Right lobe of liver (tissue), 6 donors: ENCODE data around the gene ANKRA2. TPM values are rescaled to one million over a fixed set of nuclear protein-coding genes. Genes with fewer than 3 reads are reported as not detected.

Experiments
- ATAC-seq, 4 donors: fragments of 200-7000 bp; cut with Tn5 transposase; one replicate each; pipeline ENCODE4 v1.9.1; 2020; ENCODE audit warnings: mild to moderate bottlenecking in 4 of 4, moderate library complexity in 4 of 4
- DNase-seq, 3 donors: peaks; one replicate each; pipeline ENCODE4 v3.0.0-alpha.2; 2020
- H3K27ac ChIP-seq, 3 donors: fragments of 200-600 bp; one replicate each; pipeline ENCODE4 v1.8.0; 2022
- H3K27me3 ChIP-seq, 2 donors: fragments of 200-600 bp; one replicate each; pipeline ENCODE4 v1.8.0; 2022
- H3K36me3 ChIP-seq, 4 donors: fragments of 200-600 bp; sonication (generic) in 1 of 4; one replicate each; pipeline versions ENCODE4 v1.5.1 to v1.8.0; 2017 to 2022; ENCODE audit warnings: control low read depth in 1 of 4
- H3K4me1 ChIP-seq, 4 donors: fragments of 200-600 bp; sonication (generic) in 1 of 4; one replicate each; pipeline versions ENCODE4 v1.5.1 to v1.8.0; 2017 to 2022; ENCODE audit warnings: control low read depth in 1 of 4
- H3K4me3 ChIP-seq, 3 donors: fragments of 200-600 bp; one replicate each; pipeline ENCODE4 v1.8.0; 2022
- H3K9me3 ChIP-seq, 4 donors: fragments of 200-600 bp; sonication (generic) in 1 of 4; one replicate each; pipeline versions ENCODE4 v1.5.1 to v1.8.0; 2017 to 2022; ENCODE audit warnings: control low read depth in 1 of 4
- POLR2A ChIP-seq: fragments of 450-650 bp; IDR thresholded peaks from one replicate; pipeline ENCODE4 v1.6.1; 2017; ENCODE audit warnings: antibody characterized with exemption, mild to moderate bottlenecking
- WGBS: methylation state at CpG from one replicate; pipeline ENCODE4 v1.1.6; 2018; ENCODE audit warnings: low coverage, low lambda C conversion rate; ENCODE audit not compliant: insufficient coverage; ENCODE audit errors: missing lambda C conversion rate; 5-methylcytosine and 5-hydroxymethylcytosine counted together
- intact Hi-C, 2 donors: fragments of 100-400 bp; cut with DNase I; formaldehyde crosslinking; loops; one replicate each; pipeline versions ENCODE4 v1.11.2 to v1.14.1; 2022
- long read RNA-seq: library from polyadenylated mRNA; unstranded; transcript quantifications from one replicate; pipeline ENCODE4 v2.0.0, GENCODE V29; 2019
- total RNA-seq, 6 experiments: library from RNA; depleted of rRNA in 2 of 6; stranded (reverse); fragments of >200 nt in 2 of 6; fragmentation: NEBNext Ultra II Directional in 3 of 6; extraction: Animal tissue kit (Norgen Biotek cat#: 25700) in 3 of 6; gene quantifications; one replicate each; pipeline versions ENCODE4 v1.1.0 to v1.2.4, GENCODE V29; 2016 to 2023
- TF ChIP-seq, protein P1 (sequence below), 4 donors: fragments of 200-600 bp in 3 of 4; fragments of 450-650 bp in 1 of 4; IDR thresholded peaks; one replicate each; pipeline versions ENCODE4 v1.5.1 to v1.8.0; 2016 to 2022; ENCODE audit warnings: antibody characterized with exemption in 4 of 4, mild to moderate bottlenecking in 2 of 4
- donor health status: DM: no; HTN: yes; CAD: no.
- donor health status: DM: no; HTN: no; CAD: no.
- donor health status: DM: no; HTN: no; CAD: no.
- donor health status: DM: no; HTN: yes; CAD: no.
- donor health status: DM: no; HTN: yes; CAD: no.

The ANKRA2 gene
- total RNA-seq: 10 to 100 TPM in 1 of 6 experiments, 1 to 10 TPM in 5; 7.4 to 12.2 (median 9.0) TPM
- long read RNA-seq, partial matches to known transcripts: 0 of 2 reads
- long read RNA-seq, other reads (novel, unspliced or antisense): 0 of 2 reads

- Histone ChIP-seq H3K36me3 (peaks cover 0 to 19% (median 9%) of the 10 kb centered on the region in 4 donors), H3K9me3 (no peaks in the 10 kb centered on the region), H3K27ac (peak within 1 kb of the TSS; percentile 86 to 92 (median 91)), H3K4me1 (peaks cover 0 to 25% (median 13%) of the 10 kb centered on the region in 4 donors), H3K27me3 (no peaks in the 10 kb centered on the region), H3K4me3 (peak within 1 kb of the TSS; percentile 74 to 91 (median 90))
- ATAC-seq: peak; percentile 98 to 99 (median 98)
- TF ChIP-seq, protein P1, sequence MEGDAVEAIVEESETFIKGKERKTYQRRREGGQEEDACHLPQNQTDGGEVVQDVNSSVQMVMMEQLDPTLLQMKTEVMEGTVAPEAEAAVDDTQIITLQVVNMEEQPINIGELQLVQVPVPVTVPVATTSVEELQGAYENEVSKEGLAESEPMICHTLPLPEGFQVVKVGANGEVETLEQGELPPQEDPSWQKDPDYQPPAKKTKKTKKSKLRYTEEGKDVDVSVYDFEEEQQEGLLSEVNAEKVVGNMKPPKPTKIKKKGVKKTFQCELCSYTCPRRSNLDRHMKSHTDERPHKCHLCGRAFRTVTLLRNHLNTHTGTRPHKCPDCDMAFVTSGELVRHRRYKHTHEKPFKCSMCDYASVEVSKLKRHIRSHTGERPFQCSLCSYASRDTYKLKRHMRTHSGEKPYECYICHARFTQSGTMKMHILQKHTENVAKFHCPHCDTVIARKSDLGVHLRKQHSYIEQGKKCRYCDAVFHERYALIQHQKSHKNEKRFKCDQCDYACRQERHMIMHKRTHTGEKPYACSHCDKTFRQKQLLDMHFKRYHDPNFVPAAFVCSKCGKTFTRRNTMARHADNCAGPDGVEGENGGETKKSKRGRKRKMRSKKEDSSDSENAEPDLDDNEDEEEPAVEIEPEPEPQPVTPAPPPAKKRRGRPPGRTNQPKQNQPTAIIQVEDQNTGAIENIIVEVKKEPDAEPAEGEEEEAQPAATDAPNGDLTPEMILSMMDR (IDR thresholded peaks at IDR 0.05): no peak
- peak; percentile 57 for TF ChIP-seq POLR2A
- DNase-seq: peak; percentile 99
- intact Hi-C loops: no loop called here
- WGBS: under 1% methylated on average over 52 of the region's 62 CpGs
These were observed at the start of gene ANKRA2, which contains the start of gene UTP15 for GRCh38 chr5:73565139-73565968. TSS of gene ANKRA2 (minus strand) at chr5:73565639. CDS start at chr5:73562881, 2,758 bp downstream. TSS of gene UTP15 (plus strand) at chr5:73565743. CDS start at chr5:73567345, 1,602 bp downstream.

DNA sequence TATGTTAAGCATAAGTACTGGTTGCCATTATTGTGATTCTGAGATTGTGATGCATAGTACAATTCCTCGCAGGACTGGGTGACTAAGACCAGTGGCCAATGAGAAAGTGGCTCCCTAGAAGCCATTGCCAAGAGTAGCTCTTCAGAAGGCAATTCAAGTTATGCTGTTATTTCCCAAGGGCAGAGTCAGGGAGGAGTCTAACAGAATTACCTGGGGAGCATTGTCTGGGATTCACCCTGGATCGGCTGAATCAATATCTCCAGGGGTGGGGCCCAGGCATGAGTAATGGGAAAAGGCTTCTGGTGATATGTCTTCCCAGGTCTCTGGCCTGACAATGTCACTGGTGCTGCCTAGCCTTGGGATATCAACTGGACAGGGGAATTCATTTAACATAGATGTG is 49.6 kb upstream of the ANKRA2 start:
- no peak for ATAC-seq
- TF ChIP-seq POLR2A: no peak
- TF ChIP-seq, protein P1 (IDR thresholded peaks at IDR 0.05): no peak
- DNase-seq: no peak
- 67% methylated on average over 1 of the region's 2 CpGs for WGBS
- Histone ChIP-seq H3K27ac (no peak overlapping the region), H3K27me3 (no peaks in the 10 kb centered on the region), H3K9me3 (no peaks in the 10 kb centered on the region), H3K4me3 (no peak overlapping the region), H3K36me3 (no peaks in the 10 kb centered on the region), H3K4me1 (peaks cover 0 to 8% (median 0%) of the 10 kb centered on the region in 4 donors)
- intact Hi-C loops: no loop called here

DNA sequence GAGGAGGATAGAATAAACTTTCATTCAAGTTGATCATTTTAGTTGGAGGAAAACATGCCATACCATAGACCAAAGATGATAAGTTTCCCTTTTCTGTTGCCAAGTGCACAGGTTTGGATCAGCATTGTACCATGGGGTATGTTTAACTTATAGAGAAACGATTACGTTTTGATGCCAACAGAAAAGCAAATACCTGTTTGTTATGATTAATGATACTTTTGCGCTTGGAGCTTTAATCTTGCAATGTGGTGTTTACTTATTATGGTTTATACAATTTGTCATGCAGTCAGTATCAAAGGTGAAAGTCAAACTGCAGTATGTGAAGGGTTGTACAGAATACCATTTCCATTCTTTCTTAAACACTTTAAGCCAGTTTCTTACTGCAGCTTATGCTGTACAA is 47.4 kb upstream of the ANKRA2 start:
- DNase-seq: no peak
- no peak for TF ChIP-seq POLR2A
- TF ChIP-seq, protein P1 (IDR thresholded peaks at IDR 0.05): no peak
- ATAC-seq: peak; percentile 44 to 91 (median 65)
- Histone ChIP-seq H3K4me3 (no peak overlapping the region), H3K27me3 (no peaks in the 10 kb centered on the region), H3K27ac (no peak overlapping the region), H3K9me3 (no peaks in the 10 kb centered on the region), H3K4me1 (peaks cover 0 to 8% (median 0%) of the 10 kb centered on the region in 4 donors), H3K36me3 (no peaks in the 10 kb centered on the region)
- 13% methylated on average over 3 of the region's 3 CpGs for WGBS
- intact Hi-C loops: no loop called here

GRCh38 chr5:73607228-73607627 is 41.8 kb upstream of the ANKRA2 start:
- H3K4me1 ChIP-seq: peaks cover 0 to 12% (median 0%) of the 10 kb centered on the region in 4 donors
- TF ChIP-seq, protein P1 (IDR thresholded peaks at IDR 0.05): no peak
- no peak for TF ChIP-seq POLR2A
- DNase-seq (no peak), ATAC-seq (no peak)
- H3K4me3 ChIP-seq: no peak overlapping the region
- intact Hi-C loops: no loop called here
- H3K27ac ChIP-seq: no peak overlapping the region
- no peaks in the 10 kb centered on the region for H3K27me3 ChIP-seq
- H3K9me3 ChIP-seq: peaks cover 0 to 3% (median 0%) of the 10 kb centered on the region in 4 donors
- H3K36me3 ChIP-seq: no peaks in the 10 kb centered on the region
